IMR-90 (cell line): ENCODE results near the gene NOXA1. TPM values are rescaled to one million over a fixed set of nuclear protein-coding genes. Genes with fewer than 3 reads are reported as not detected.

ENCODE experiments used
- ATAC-seq: fragments of 200-7000 bp; cut with Tn5 transposase; 2 replicates; pipeline ENCODE4 v1.9.1; 2020; ENCODE audit warnings: low read depth, mild to moderate bottlenecking, moderate library complexity
- BruUV-seq: library from RNA; stranded (reverse); fragments of 400-500 nt; replicated peaks from 2 replicates; lab custom pipeline; 2021; lab: Mats Ljungman, UMichigan
- CTCF ChIA-PET: fragments of 300-600 bp; formaldehyde crosslinking; extraction: SDS; loops from one replicate; lab custom pipeline; 2021; ENCODE audit warnings: antibody characterized with exemption; lab: Yijun Ruan, JAX
- POLR2A ChIA-PET: fragments of 300-600 bp; sonication (Branson Sonifier 250); formaldehyde crosslinking; loops from one replicate; lab custom pipeline; 2022; ENCODE audit warnings: antibody characterized with exemption; ENCODE audit not compliant: unreplicated experiment; lab: Charles Lee
- DNase-seq: peaks from one replicate; pipeline ENCODE4 v3.0.0; 2013
- H2AFZ ChIP-seq: replicated peaks from 2 replicates; pipeline ENCODE3; 2013; ENCODE audit warnings: low read length, mild to moderate bottlenecking; ENCODE audit not compliant: poor library complexity
- H2AK5ac ChIP-seq: 2 replicates; pipeline ENCODE4 v1.6.1; 2013; ENCODE audit warnings: low read depth, low read length, inconsistent platforms
- H2AK9ac ChIP-seq: replicated peaks from 2 replicates; pipeline ENCODE3; 2013; ENCODE audit warnings: mild to moderate bottlenecking, low read depth, low read length, moderate library complexity; ENCODE audit not compliant: poor library complexity
- H2BK120ac ChIP-seq: 2 replicates; pipeline ENCODE4 v1.6.1; 2013; ENCODE audit warnings: low read depth, low read length, inconsistent platforms
- H2BK15ac ChIP-seq: 3 replicates; pipeline ENCODE4 v1.6.1; 2013; ENCODE audit warnings: low read depth, low read length, inconsistent platforms
- H2BK20ac ChIP-seq: 2 replicates; pipeline ENCODE4 v1.6.1; 2013; ENCODE audit warnings: low read depth, mild to moderate bottlenecking, inconsistent platforms, low read length, moderate library complexity
- H2BK5ac ChIP-seq: 2 replicates; pipeline ENCODE4 v1.6.1; 2013; ENCODE audit warnings: mild to moderate bottlenecking, low read depth, low read length, inconsistent platforms; ENCODE audit not compliant: poor library complexity, severe bottlenecking
- H3K14ac ChIP-seq: replicated peaks from 2 replicates; pipeline ENCODE4 v1.6.1; 2013; ENCODE audit warnings: low read depth, low read length, inconsistent platforms
- H3K18ac ChIP-seq: 2 replicates; pipeline ENCODE4 v1.6.1; 2013; ENCODE audit warnings: low read depth, low read length, control low read depth
- H3K23ac ChIP-seq: 2 replicates; pipeline ENCODE4 v1.6.1; 2013; ENCODE audit warnings: low read depth, low read length, inconsistent platforms
- H3K27ac ChIP-seq: 2 replicates; pipeline ENCODE4 v1.5.1; 2013; ENCODE audit warnings: mild to moderate bottlenecking, control low read depth, low read length; ENCODE audit not compliant: insufficient read depth
- H3K27me3 ChIP-seq: 2 replicates; pipeline ENCODE4 v1.6.1; 2013; ENCODE audit warnings: low read length; ENCODE audit not compliant: control insufficient read depth, insufficient read depth
- H3K36me3 ChIP-seq: 2 replicates; pipeline ENCODE4 v1.6.1; 2013; ENCODE audit warnings: low read length, mixed read lengths; ENCODE audit not compliant: control insufficient read depth, insufficient read depth
- H3K4ac ChIP-seq: 2 replicates; pipeline ENCODE4 v1.6.1; 2013; ENCODE audit warnings: low read depth, low read length, inconsistent platforms
- H3K4me1 ChIP-seq: 2 replicates; pipeline ENCODE4 v1.6.1; 2013; ENCODE audit warnings: low read length, mixed read lengths; ENCODE audit not compliant: control insufficient read depth, insufficient read depth
- H3K4me2 ChIP-seq: 2 replicates; pipeline ENCODE4 v1.6.1; 2013; ENCODE audit warnings: low read depth, mild to moderate bottlenecking, control low read depth, low read length, moderate library complexity
- H3K4me3 ChIP-seq: 2 replicates; pipeline ENCODE4 v1.5.1; 2013; ENCODE audit warnings: low read depth, mild to moderate bottlenecking, control low read depth, low read length, moderate library complexity; ENCODE audit not compliant: insufficient read depth
- H3K56ac ChIP-seq: 2 replicates; pipeline ENCODE4 v1.6.1; 2013; ENCODE audit warnings: low read length, inconsistent platforms; ENCODE audit not compliant: insufficient read depth; ENCODE audit errors: extremely low read depth
- H3K79me1 ChIP-seq, 2 experiments: 2 replicates each; pipeline ENCODE4 v1.6.1; 2013; ENCODE audit warnings: low read length in 2 of 2, inconsistent platforms in 1 of 2, low read depth in 1 of 2
- H3K9ac ChIP-seq: 2 replicates; pipeline ENCODE4 v1.6.1; 2013; ENCODE audit warnings: low read depth, low read length, control low read depth
- H3K9me1 ChIP-seq: 2 replicates; pipeline ENCODE4 v1.6.1; 2013; ENCODE audit warnings: low read length, inconsistent platforms; ENCODE audit not compliant: insufficient read depth
- H3K9me3 ChIP-seq: 2 replicates; pipeline ENCODE4 v1.6.1; 2013; ENCODE audit warnings: low read length; ENCODE audit not compliant: control insufficient read depth, insufficient read depth
- H4K20me1 ChIP-seq: 2 replicates; pipeline ENCODE4 v1.6.1; 2013; ENCODE audit warnings: low read length, inconsistent platforms; ENCODE audit not compliant: insufficient read depth
- H4K5ac ChIP-seq: 2 replicates; pipeline ENCODE4 v1.6.1; 2013; ENCODE audit warnings: mild to moderate bottlenecking, low read depth, low read length, control low read depth
- H4K8ac ChIP-seq, 2 experiments: 2 replicates each; pipeline ENCODE4 v1.6.1; 2013; ENCODE audit warnings: low read depth in 2 of 2, low read length in 2 of 2, control low read depth in 1 of 2, inconsistent platforms in 1 of 2
- H4K91ac ChIP-seq: 2 replicates; pipeline ENCODE4 v1.6.1; 2013; ENCODE audit warnings: low read depth, low read length, inconsistent platforms; ENCODE audit not compliant: insufficient read depth
- BHLHE40 ChIP-seq: fragments of 150-350 bp; IDR thresholded peaks from 2 replicates; pipeline ENCODE4 v1.6.1; 2016; ENCODE audit warnings: mild to moderate bottlenecking, low read depth, low read length
- CTCF ChIP-seq: conservative IDR thresholded peaks from 2 replicates; pipeline ENCODE4 v1.5.1; 2012; ENCODE audit warnings: mild to moderate bottlenecking, low read depth, low read length, improper control_type of control experiment
- ELK1 ChIP-seq: fragments of 150-350 bp; IDR thresholded peaks from 2 replicates; pipeline ENCODE4 v1.6.1; 2016; ENCODE audit warnings: low read depth, mild to moderate bottlenecking, low read length, moderate library complexity, borderline replicate concordance
- NFE2L2 ChIP-seq: fragments of 150-350 bp; IDR thresholded peaks from 2 replicates; pipeline ENCODE4 v1.6.1; 2016; ENCODE audit warnings: low read depth, mild to moderate bottlenecking, low read length
- POLR2A ChIP-seq: IDR thresholded peaks from 2 replicates; pipeline ENCODE4 v1.6.1; 2012; ENCODE audit warnings: mild to moderate bottlenecking, low read depth, low read length
- RFX5 ChIP-seq: IDR thresholded peaks from 2 replicates; pipeline ENCODE4 v1.8.0; 2012; ENCODE audit warnings: low read depth, mild to moderate bottlenecking, low read length, moderate library complexity
- WGBS, 2 experiments: methylation state at CpG; one replicate each; pipeline versions ENCODE4 v1.1.5 to v1.1.7; 2013; ENCODE audit warnings: missing lambda C conversion rate in 2 of 2; ENCODE audit not compliant: insufficient read length in 1 of 2; ENCODE audit errors: extremely low coverage in 2 of 2; 5-methylcytosine and 5-hydroxymethylcytosine counted together
- dilution Hi-C: fragments of 300-500 bp; cut with HindIII; formaldehyde crosslinking; loops from one replicate; pipeline ENCODE4 v1.14.3; 2018; ENCODE audit warnings: low sequenced_read_pairs; ENCODE audit not compliant: unreplicated experiment
- in situ Hi-C: fragments of 300-500 bp; cut with MboI; formaldehyde crosslinking; loops from 3 replicates; pipeline ENCODE4 v1.14.3; 2019; ENCODE audit warnings: low sequenced_read_pairs, inconsistent platforms, mixed read lengths
- intact Hi-C: fragments of 100-400 bp; cut with micrococcal nuclease; formaldehyde crosslinking; loops from 2 replicates; pipeline ENCODE4 v1.10.0; 2022
- polyA plus RNA-seq, 3 experiments: library from polyadenylated mRNA; depleted of rRNA; stranded (reverse); fragments of >200 nt; gene quantifications; 2 replicates each; pipeline ENCODE4 v1.2.3, GENCODE V29; 2012; ENCODE audit warnings: low replicate concordance in 1 of 3
- total RNA-seq: library from RNA; depleted of rRNA; stranded (reverse); fragments of >200 nt; gene quantifications from 2 replicates; pipeline ENCODE4 v1.2.3, GENCODE V29; 2012

NOXA1 gene
- total and polyA plus RNA-seq, 2 of the 4 experiments (the other 2 are of a cell fraction) = 0.17 TPM; not detected in 1

- no peak for TF ChIP-seq ELK1
These were observed 18.2 kb downstream of the NOXA1 start, which contains the start of gene ENTPD8 (continued) for GRCh38 chr9:137441289-137441934.

- H3K36me3 ChIP-seq = no peaks in the 10 kb centered on the region
- H3K4ac ChIP-seq = no peak overlapping the region
- no peak overlapping the region for H2BK15ac ChIP-seq
- H2AK9ac ChIP-seq = no peak overlapping the region
- H3K4me2 ChIP-seq = peak overlapping the region; percentile 40; the same call in 1 of the 2 replicates
- H4K91ac ChIP-seq = no peak overlapping the region
- H3K23ac ChIP-seq = no peak overlapping the region
- H3K56ac ChIP-seq = no peak overlapping the region
- no peak overlapping the region for H3K18ac ChIP-seq
- no peak overlapping the region for H2BK120ac ChIP-seq
- H3K9me3 ChIP-seq = no peaks in the 10 kb centered on the region
- no peak overlapping the region for H2AK5ac ChIP-seq
- no peak overlapping the region for H3K9ac ChIP-seq
- POLR2A ChIA-PET = no interaction called here
- no peak overlapping the region for H2BK20ac ChIP-seq
- H3K79me1 ChIP-seq = no peaks in the 10 kb centered on the region
- ATAC-seq (no peak; the same call in 1 of the 2 replicates), DNase-seq (no peak)
- intact Hi-C loops = no loop called here
- peaks cover 2% of the 10 kb centered on the region; the same call in 1 of the 2 replicates for H3K4me1 ChIP-seq
- peaks cover 4% of the 10 kb centered on the region; the same call in 1 of the 2 replicates for H4K20me1 ChIP-seq
- BruUV-seq = no TSS peak
- in situ Hi-C loops = no loop called here
- H4K5ac ChIP-seq = no peak overlapping the region
- no peak overlapping the region for H3K4me3 ChIP-seq
- no peak for TF ChIP-seq NFE2L2
- no peak for TF ChIP-seq POLR2A
- no peak for TF ChIP-seq RFX5
- TF ChIP-seq BHLHE40 = no peak
- TF ChIP-seq CTCF = no peak
- no peak overlapping the region for H3K14ac ChIP-seq
- H2BK5ac ChIP-seq = no peak overlapping the region
- H2AFZ ChIP-seq = no peak overlapping the region
- H4K8ac ChIP-seq = no peak overlapping the region
- WGBS, 2 experiments = no CpG with 5 or more reads among the region's 7 CpGs
- peaks cover 3% of the 10 kb centered on the region; the same call in 1 of the 2 replicates for H3K27me3 ChIP-seq
- CTCF ChIA-PET = interaction anchor here (1.1 to 1.9 kb wide), 2 partner anchors 19 to 93 kb away, joined by 4 to 5 read pairs; partner anchors contain the start of genes EXD3 and NOXA1
- no peaks in the 10 kb centered on the region for H3K9me1 ChIP-seq
- H3K27ac ChIP-seq = no peak overlapping the region
- dilution Hi-C loops = no loop called here
These were observed 18.7 kb downstream of the NOXA1 start for GRCh38 chr9:137441935-137442321.
